A673 (cell line): ENCODE measurements around the gene KCNJ10. TPM values are rescaled to one million over a fixed set of nuclear protein-coding genes. Genes with fewer than 3 reads are reported as not detected.

Experiments used
- BruUV-seq: library from RNA; stranded (reverse); fragments of 400-500 nt; replicated peaks from 2 replicates; lab custom pipeline; 2021; lab: Mats Ljungman, UMichigan
- CTCF ChIA-PET: fragments of 300-600 bp; sonication (Branson Sonifier 250); formaldehyde crosslinking; loops from one replicate; lab custom pipeline; 2022; ENCODE audit warnings: antibody characterized with exemption; lab: Charles Lee
- POLR2A ChIA-PET: fragments of 300-600 bp; sonication (Branson Sonifier 250); formaldehyde crosslinking; loops from one replicate; lab custom pipeline; 2022; ENCODE audit warnings: antibody characterized with exemption; ENCODE audit not compliant: low non-redundant PET; lab: Charles Lee
- DNase-seq: peaks from one replicate; pipeline ENCODE4 v3.0.0-alpha.2; 2015; ENCODE audit warnings: low spot score
- H3K27ac ChIP-seq: fragments of 200-600 bp; sonication (generic); 2 replicates; pipeline ENCODE4 v1.5.1; 2016; ENCODE audit warnings: mixed run types, low read depth, mild to moderate bottlenecking, mixed read lengths, antibody characterized with exemption, low read length; ENCODE audit not compliant: poor library complexity, severe bottlenecking
- H3K27me3 ChIP-seq: fragments of 200-600 bp; sonication (generic); replicated peaks from 2 replicates; pipeline ENCODE4 v1.6.1; 2017; ENCODE audit warnings: mixed run types, low read depth, mild to moderate bottlenecking, mixed read lengths, antibody characterized with exemption, low read length; ENCODE audit not compliant: insufficient read depth, poor library complexity
- H3K36me3 ChIP-seq: fragments of 200-600 bp; sonication (generic); 2 replicates; pipeline ENCODE4 v1.6.1; 2016; ENCODE audit warnings: mixed run types, mild to moderate bottlenecking, mixed read lengths, antibody characterized with exemption, low read length; ENCODE audit not compliant: insufficient read depth, poor library complexity, severe bottlenecking
- H3K4me1 ChIP-seq: fragments of 200-600 bp; sonication (generic); 2 replicates; pipeline ENCODE4 v1.6.1; 2017; ENCODE audit warnings: mixed run types, mild to moderate bottlenecking, mixed read lengths, antibody characterized with exemption, low read length; ENCODE audit not compliant: insufficient read depth, poor library complexity, severe bottlenecking
- H3K4me3 ChIP-seq: fragments of 200-600 bp; sonication (generic); 2 replicates; pipeline ENCODE4 v1.5.1; 2016; ENCODE audit warnings: low read depth, mixed run types, mild to moderate bottlenecking, mixed read lengths, low read length; ENCODE audit not compliant: poor library complexity, severe bottlenecking
- H3K9me3 ChIP-seq: fragments of 200-600 bp; sonication (generic); 2 replicates; pipeline ENCODE4 v1.6.1; 2016; ENCODE audit warnings: mixed run types, low read depth, mild to moderate bottlenecking, mixed read lengths, antibody characterized with exemption, low read length; ENCODE audit not compliant: poor library complexity, severe bottlenecking
- CTCF ChIP-seq: fragments of 300-800, 200-600 bp; sonication (generic); conservative IDR thresholded peaks from 2 replicates; pipeline ENCODE4 v1.5.1; 2017; ENCODE audit warnings: low read depth, mild to moderate bottlenecking, antibody characterized with exemption, low read length, moderate library complexity, mixed read lengths
- EZH2 ChIP-seq: fragments of 200-600 bp; sonication (generic); IDR thresholded peaks from 2 replicates; pipeline ENCODE4 v1.6.1; 2017; ENCODE audit warnings: borderline replicate concordance, low read depth, mild to moderate bottlenecking, mixed read lengths, antibody characterized with exemption, low read length; ENCODE audit not compliant: poor library complexity, severe bottlenecking
- intact Hi-C: fragments of 100-400 bp; cut with micrococcal nuclease; formaldehyde crosslinking; loops from one replicate; pipeline ENCODE4 v1.10.0; 2022; ENCODE audit not compliant: unreplicated experiment
- total RNA-seq: library from RNA; stranded (reverse); gene quantifications from 2 replicates; pipeline ENCODE4 v1.2.3, GENCODE V29; 2021

Gene KCNJ10
- total RNA-seq, 1 experiment from 2014 or later = not detected

- Histone ChIP-seq H3K27ac (no peak within 1 kb of the TSS), H3K27me3 (peaks cover 25% of the 10 kb centered on the region), H3K9me3 (no peaks in the 10 kb centered on the region), H3K4me1 (peaks cover 11% of the 10 kb centered on the region), H3K4me3 (peak within 1 kb of the TSS; percentile 63), H3K36me3 (no peaks in the 10 kb centered on the region)
- TF ChIP-seq EZH2 (no peak), CTCF (no peak)
- DNase-seq = peak; percentile 98
- BruUV-seq = TSS peak; percentile 62
- ChIA-PET POLR2A (interaction anchor here (0.7 kb wide), 1 partner anchor 30 kb away, joined by 4 read pairs; no protein-coding TSS in a partner anchor), CTCF (interaction anchor here (0.6 to 1.3 kb wide), 4 partner anchors 15 to 181 kb away, joined by 3 to 5 read pairs (median 4); no protein-coding TSS in a partner anchor)
- intact Hi-C loops = no loop called here
Measured at GRCh38 chr1:160031365-160032164, 38.4 kb downstream of the KCNJ10 start, which contains the start of gene PIGM. TSS of gene PIGM (minus strand) at chr1:160031990. CDS start at chr1:160031739, 251 bp downstream.

GRCh38 chr1:160030657-160031364 is 39.1 kb downstream of the KCNJ10 start:
- no peak overlapping the region for H3K27ac ChIP-seq
- ChIA-PET POLR2A (interaction anchor here (0.6 to 0.7 kb wide), 2 partner anchors 29 to 37 kb away, joined by 4 to 7 read pairs; no protein-coding TSS in a partner anchor), CTCF (interaction anchor here (0.6 to 1.3 kb wide), 2 partner anchors 24 to 180 kb away, joined by 3 to 5 read pairs; no protein-coding TSS in a partner anchor)
- TF ChIP-seq EZH2 (no peak), CTCF (no peak)
- H3K4me3 ChIP-seq = peak overlapping the region; percentile 63
- peaks cover 19% of the 10 kb centered on the region for H3K27me3 ChIP-seq
- DNase-seq = no peak
- no TSS peak for BruUV-seq
- no peaks in the 10 kb centered on the region for H3K36me3 ChIP-seq
- no peaks in the 10 kb centered on the region for H3K9me3 ChIP-seq
- H3K4me1 ChIP-seq = peaks cover 11% of the 10 kb centered on the region
- intact Hi-C loops = no loop called here

GRCh38 chr1:160028426-160028825 is 41.5 kb downstream of the KCNJ10 start:
- Histone ChIP-seq H3K27me3 (no peaks in the 10 kb centered on the region), H3K27ac (no peak overlapping the region), H3K9me3 (no peaks in the 10 kb centered on the region), H3K4me1 (peaks cover 11% of the 10 kb centered on the region), H3K36me3 (no peaks in the 10 kb centered on the region), H3K4me3 (no peak overlapping the region)
- TF ChIP-seq EZH2 (no peak), CTCF (no peak)
- CTCF ChIA-PET = no interaction called here
- POLR2A ChIA-PET = no interaction called here
- no TSS peak for BruUV-seq
- intact Hi-C loops = no loop called here
- DNase-seq = no peak
